ENCODE data around the gene PTH. TPM values are rescaled to one million over a fixed set of nuclear protein-coding genes. Genes with fewer than 3 reads are reported as not detected.

The PTH gene
- total RNA-seq, 3 donors from 2014 or later: not detected

- Mint-ChIP-seq H3K4me3 (no peak overlapping the region), H3K4me1 (ENCODE audit: low read depth) (peaks cover 23% of the 10 kb centered on the region), H3K27me3 (ENCODE audit: low read depth) (peaks cover 12% of the 10 kb centered on the region), H3K9me3 (no peaks in the 10 kb centered on the region), H3K36me3 (ENCODE audit: insufficient read depth) (no peaks in the 10 kb centered on the region)
- no peak for ATAC-seq
- no peak for DNase-seq
Measured at GRCh38 chr11:13465909-13466371, 29.9 kb downstream of the PTH start.

GRCh38 chr11:13463779-13464290 lies 32.0 kb downstream of the PTH start:
- H3K4me3 Mint-ChIP-seq: peak overlapping the region; percentile 99
- H3K27me3 Mint-ChIP-seq (ENCODE audit: low read depth): no peaks in the 10 kb centered on the region
- H3K9me3 Mint-ChIP-seq: no peaks in the 10 kb centered on the region
- peaks cover 7% of the 10 kb centered on the region for H3K36me3 Mint-ChIP-seq (ENCODE audit: insufficient read depth)
- ATAC-seq: no peak
- no peak for DNase-seq
- peaks cover 36% of the 10 kb centered on the region for H3K4me1 Mint-ChIP-seq (ENCODE audit: low read depth)

- peaks cover 38% of the 10 kb centered on the region for H3K4me1 Mint-ChIP-seq (ENCODE audit: low read depth)
- peak; percentile 99 to 100 for ATAC-seq
- peaks cover 7% of the 10 kb centered on the region for H3K36me3 Mint-ChIP-seq (ENCODE audit: insufficient read depth)
- no peaks in the 10 kb centered on the region for H3K9me3 Mint-ChIP-seq
- H3K27me3 Mint-ChIP-seq (ENCODE audit: low read depth): no peaks in the 10 kb centered on the region
- H3K4me3 Mint-ChIP-seq: peak within 1 kb of the TSS; percentile 99
- peak; percentile 90 for DNase-seq
Measured at GRCh38 chr11:13462901-13463778, 32.7 kb downstream of the PTH start, which contains the start of gene BTBD10. Gene BTBD10, minus strand, starts transcription at chr11:13463222. Its CDS starts 18,098 bp downstream, at chr11:13445124.

DNA sequence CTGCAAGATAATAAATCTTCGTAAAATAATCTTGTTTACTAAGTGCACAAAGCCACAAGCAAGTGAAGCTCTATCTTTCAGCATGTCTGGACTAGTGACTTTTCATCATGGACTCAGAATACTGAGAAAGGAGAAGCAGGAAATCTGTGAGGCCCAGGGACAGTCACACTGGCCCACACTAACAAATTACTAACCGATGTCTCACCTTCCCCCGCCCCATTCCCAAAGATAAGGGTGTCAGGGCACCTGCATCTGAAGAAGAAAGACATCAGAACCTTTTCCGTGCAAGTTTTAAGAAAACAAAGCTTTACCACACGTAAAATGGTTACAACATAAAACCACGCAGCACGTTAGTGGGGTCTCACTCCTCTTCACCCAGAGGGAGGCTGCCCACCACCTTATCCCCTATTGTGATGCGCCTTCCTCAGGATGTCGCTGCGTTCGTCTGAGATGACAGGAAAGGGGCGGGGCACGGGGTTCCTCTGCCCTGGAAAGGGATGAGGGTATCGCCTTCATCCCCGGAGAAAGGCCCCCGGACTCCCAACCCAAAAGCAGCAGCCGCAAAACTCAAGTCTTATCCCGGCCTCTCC lies 33.4 kb downstream of the PTH start:
- peaks cover 41% of the 10 kb centered on the region for H3K4me1 Mint-ChIP-seq (ENCODE audit: low read depth)
- H3K36me3 Mint-ChIP-seq (ENCODE audit: insufficient read depth): peaks cover 7% of the 10 kb centered on the region
- H3K27me3 Mint-ChIP-seq (ENCODE audit: low read depth): no peaks in the 10 kb centered on the region
- DNase-seq (peak; percentile 35), ATAC-seq (peak; percentile 49 to 58)
- H3K4me3 Mint-ChIP-seq: peak overlapping the region; percentile 99
- no peaks in the 10 kb centered on the region for H3K9me3 Mint-ChIP-seq

DNA sequence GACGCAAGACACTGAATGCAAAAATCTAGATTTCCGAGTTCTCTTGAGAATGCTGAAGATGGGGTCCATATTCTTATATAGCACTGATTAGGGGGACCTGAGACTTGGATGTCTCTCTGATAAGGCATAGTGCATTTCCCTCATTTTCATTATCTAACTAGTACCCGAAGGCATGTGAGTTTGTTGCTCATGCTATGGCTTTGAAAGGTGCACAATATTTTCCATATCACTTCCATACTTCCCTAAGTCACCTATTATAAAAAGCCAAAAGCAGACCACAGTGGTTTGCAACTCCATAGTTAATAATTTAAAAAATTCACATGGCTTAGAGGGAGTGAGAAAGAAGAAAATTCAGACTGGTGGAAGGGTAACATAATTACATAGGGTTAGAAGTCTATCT lies 34.5 kb downstream of the PTH start:
- no peak for ATAC-seq
- Mint-ChIP-seq H3K27me3 (ENCODE audit: low read depth) (no peaks in the 10 kb centered on the region), H3K4me1 (ENCODE audit: low read depth) (peaks cover 43% of the 10 kb centered on the region), H3K4me3 (peak overlapping the region; percentile 99), H3K9me3 (no peaks in the 10 kb centered on the region), H3K36me3 (ENCODE audit: insufficient read depth) (peaks cover 7% of the 10 kb centered on the region)
- no peak for DNase-seq

DNA sequence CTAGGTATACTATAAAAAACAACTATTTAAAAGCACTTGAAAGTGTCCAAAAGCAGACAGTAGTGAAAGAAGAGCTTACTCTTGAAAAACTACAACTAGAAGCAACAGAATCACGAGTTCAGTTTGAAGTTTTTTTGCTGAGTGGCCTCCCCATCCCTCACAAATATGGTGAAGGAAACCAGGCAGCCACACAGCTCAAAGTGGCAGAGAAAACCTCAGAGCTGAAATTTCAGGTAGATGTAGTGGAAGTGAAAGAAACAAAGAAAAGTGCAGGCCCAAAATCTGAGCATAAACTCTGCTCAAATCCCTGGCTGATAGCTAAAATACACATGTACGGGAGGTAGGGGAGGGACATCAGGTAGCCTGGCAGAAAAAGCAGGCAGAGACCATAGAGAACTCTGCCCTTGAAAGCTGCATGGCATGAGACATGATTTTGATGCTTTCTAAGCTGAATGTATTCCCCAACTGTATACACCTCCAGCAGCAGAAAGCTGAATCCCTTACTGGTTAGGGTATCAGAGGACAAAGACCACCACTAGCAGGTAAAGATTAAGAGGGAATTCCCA lies 44.9 kb downstream of the PTH start:
- Mint-ChIP-seq H3K36me3 (ENCODE audit: insufficient read depth) (peaks cover 30% of the 10 kb centered on the region), H3K4me1 (ENCODE audit: low read depth) (peaks cover 45% of the 10 kb centered on the region), H3K27me3 (ENCODE audit: low read depth) (no peaks in the 10 kb centered on the region), H3K9me3 (peaks cover 13% of the 10 kb centered on the region), H3K4me3 (no peak overlapping the region)
- ATAC-seq (no peak), DNase-seq (no peak)

GRCh38 chr11:13449522-13449921 lies 46.3 kb downstream of the PTH start:
- peaks cover 45% of the 10 kb centered on the region for H3K4me1 Mint-ChIP-seq (ENCODE audit: low read depth)
- H3K4me3 Mint-ChIP-seq: no peak overlapping the region
- H3K27me3 Mint-ChIP-seq (ENCODE audit: low read depth): no peaks in the 10 kb centered on the region
- ATAC-seq: no peak
- peaks cover 30% of the 10 kb centered on the region for H3K36me3 Mint-ChIP-seq (ENCODE audit: insufficient read depth)
- H3K9me3 Mint-ChIP-seq: peaks cover 13% of the 10 kb centered on the region
- DNase-seq: no peak

- DNase-seq (no peak), ATAC-seq (no peak)
- Mint-ChIP-seq H3K4me1 (ENCODE audit: low read depth) (peaks cover 45% of the 10 kb centered on the region), H3K27me3 (ENCODE audit: low read depth) (no peaks in the 10 kb centered on the region), H3K9me3 (peaks cover 13% of the 10 kb centered on the region), H3K4me3 (no peak overlapping the region), H3K36me3 (ENCODE audit: insufficient read depth) (peaks cover 30% of the 10 kb centered on the region)
Measured at GRCh38 chr11:13448876-13449275, 46.9 kb downstream of the PTH start.

GRCh38 chr11:13446444-13446843 lies 49.4 kb downstream of the PTH start:
- Mint-ChIP-seq H3K4me3 (no peak overlapping the region), H3K4me1 (ENCODE audit: low read depth) (peaks cover 45% of the 10 kb centered on the region), H3K9me3 (peaks cover 6% of the 10 kb centered on the region), H3K36me3 (ENCODE audit: insufficient read depth) (peaks cover 22% of the 10 kb centered on the region), H3K27me3 (ENCODE audit: low read depth) (no peaks in the 10 kb centered on the region)
- ATAC-seq (no peak), DNase-seq (no peak)

DNA sequence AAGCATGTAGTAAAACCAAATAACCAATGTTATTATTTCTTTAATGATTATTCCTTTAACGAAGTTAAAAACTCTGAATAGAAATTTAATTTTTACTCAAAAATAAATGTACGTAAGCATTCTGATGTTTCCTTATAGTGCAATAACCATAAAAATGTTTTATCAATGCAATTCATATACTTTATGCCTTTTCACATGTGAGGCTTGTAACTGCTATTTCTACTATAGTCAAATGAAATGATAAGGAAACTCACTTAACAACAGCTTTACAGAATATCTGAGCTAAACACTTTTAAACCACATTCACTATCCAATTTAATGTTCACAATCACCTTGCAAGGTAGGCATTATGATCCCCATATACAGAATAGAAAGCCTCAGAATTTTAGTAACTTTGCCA lies 50.2 kb downstream of the PTH start:
- ATAC-seq (no peak), DNase-seq (no peak)
- no peak overlapping the region for H3K4me3 Mint-ChIP-seq
- peaks cover 17% of the 10 kb centered on the region for H3K36me3 Mint-ChIP-seq (ENCODE audit: insufficient read depth)
- no peaks in the 10 kb centered on the region for H3K27me3 Mint-ChIP-seq (ENCODE audit: low read depth)
- peaks cover 40% of the 10 kb centered on the region for H3K4me1 Mint-ChIP-seq (ENCODE audit: low read depth)
- H3K9me3 Mint-ChIP-seq: peaks cover 3% of the 10 kb centered on the region

Other genes starting within 250 kb of the PTH start
- gene BMAL1, start 218.2 kb downstream of the PTH start, total RNA-seq: 10 to 100 TPM in 2 of 3 donors, 1 to 10 TPM in 1; 8.8 to 15.5 (median 14.0) TPM
- gene BTBD10, start 32.8 kb downstream of the PTH start, total RNA-seq: 10 to 100 TPM; 18.3 to 22.2 (median 20.0) TPM
- gene FAR1, start 172.7 kb upstream of the PTH start, total RNA-seq: 10 to 100 TPM; 46.5 to 52.4 (median 49.5) TPM